H4 (cell line): ENCODE results near the gene TTN. TPM values are rescaled to one million over a fixed set of nuclear protein-coding genes. Genes with fewer than 3 reads are reported as not detected.
A peak's percentile ranks its signal among the peaks of the same experiment; 100 is the strongest.
"Not testable (repeated sequence)": the region's sequence is repeated elsewhere in the genome, so short reads cannot be mapped to it uniquely, and the experiment has no call there.

Experiments used
- DNase-seq: peaks from one replicate; pipeline ENCODE4 v3.0.0-alpha.2; 2015; ENCODE audit warnings: low spot score
- total RNA-seq: library from RNA; depleted of rRNA; stranded (reverse); fragments of >200 nt; shearing (Covaris generic); gene quantifications from 2 replicates; pipeline ENCODE4 v1.2.3, GENCODE V29; 2014

The TTN gene
- total RNA-seq, 1 experiment from 2014 or later: not detected

DNA sequence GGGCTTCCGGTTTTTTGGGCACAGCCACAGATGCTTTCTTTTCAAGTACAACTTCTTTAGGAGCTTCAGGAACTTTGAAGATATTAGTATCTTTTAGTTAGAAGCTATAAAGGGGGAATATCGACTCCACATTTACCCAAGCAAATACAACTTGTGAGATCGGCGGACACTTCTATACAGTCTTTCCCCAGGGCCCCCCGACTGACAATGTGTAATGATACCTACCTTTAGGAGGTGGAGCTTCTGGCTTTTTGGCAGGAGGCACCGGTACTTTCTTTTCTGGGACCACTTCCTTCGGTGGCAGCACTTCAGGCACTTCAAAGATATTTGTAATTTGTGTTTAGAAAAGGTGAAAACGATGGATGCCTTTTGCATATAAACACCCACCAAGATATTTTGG lies 148.7 kb downstream of the TTN start:
- not testable (repeated sequence) for DNase-seq

DNA sequence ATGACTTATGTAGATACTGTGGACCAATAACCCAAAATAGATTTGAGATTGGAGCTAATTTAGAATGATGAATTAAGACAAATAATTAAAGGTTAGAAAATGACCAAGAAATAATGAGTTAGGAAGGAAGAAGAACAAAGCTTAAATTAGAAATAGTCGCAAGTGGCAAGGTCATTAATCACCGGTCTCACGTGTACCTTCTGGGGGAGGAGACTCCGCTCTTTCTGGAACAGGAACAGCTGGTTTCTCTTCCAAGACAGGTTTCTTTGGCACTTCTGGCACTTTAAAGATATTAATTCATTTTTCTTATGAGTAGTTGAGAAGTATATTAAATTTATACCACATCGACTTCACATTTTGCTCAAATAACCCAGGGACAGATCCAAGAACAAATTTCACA lies 156.7 kb downstream of the TTN start:
- DNase-seq: no peak

DNA sequence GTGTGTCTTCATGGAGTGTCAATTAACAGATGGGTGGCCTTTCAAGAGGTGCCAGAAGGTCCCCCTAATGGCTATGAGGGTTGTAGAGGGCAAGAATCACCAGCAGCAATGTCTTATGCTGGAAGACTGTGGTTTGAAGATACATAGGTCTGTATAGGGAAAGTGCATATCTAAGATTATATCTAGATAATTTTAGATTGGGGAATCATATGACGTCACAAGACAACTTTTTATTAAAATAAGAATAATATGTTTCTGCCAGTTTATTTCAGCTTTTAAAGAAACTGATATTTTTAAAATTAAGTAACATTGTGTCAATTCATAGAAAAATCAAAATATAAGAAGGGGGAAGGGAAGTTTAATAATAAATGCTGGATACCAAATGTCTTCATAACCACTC lies 162.3 kb downstream of the TTN start:
- DNase-seq: no peak

DNA sequence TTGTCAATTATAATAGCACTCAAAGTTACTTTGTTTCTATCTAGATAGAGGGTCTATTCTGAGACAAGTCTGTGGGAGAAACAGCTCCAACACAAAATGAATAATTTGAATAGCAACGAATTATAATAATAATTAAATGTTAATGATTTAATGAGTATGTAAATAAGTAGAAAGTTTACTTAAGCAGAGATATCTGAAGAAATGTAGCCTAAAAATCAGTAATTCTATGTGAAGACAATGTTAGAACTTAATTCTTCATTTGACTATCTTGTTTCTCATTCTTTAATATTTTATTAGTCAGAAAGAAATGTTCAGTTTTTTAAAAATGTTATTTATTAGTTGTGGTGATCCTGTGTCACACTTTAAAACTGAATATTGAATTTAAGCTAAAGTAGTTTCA lies 165.7 kb downstream of the TTN start:
- DNase-seq: no peak

- no peak for DNase-seq
These were observed 171.3 kb downstream of the TTN start for GRCh38 chr2:178635897-178636296.

DNA sequence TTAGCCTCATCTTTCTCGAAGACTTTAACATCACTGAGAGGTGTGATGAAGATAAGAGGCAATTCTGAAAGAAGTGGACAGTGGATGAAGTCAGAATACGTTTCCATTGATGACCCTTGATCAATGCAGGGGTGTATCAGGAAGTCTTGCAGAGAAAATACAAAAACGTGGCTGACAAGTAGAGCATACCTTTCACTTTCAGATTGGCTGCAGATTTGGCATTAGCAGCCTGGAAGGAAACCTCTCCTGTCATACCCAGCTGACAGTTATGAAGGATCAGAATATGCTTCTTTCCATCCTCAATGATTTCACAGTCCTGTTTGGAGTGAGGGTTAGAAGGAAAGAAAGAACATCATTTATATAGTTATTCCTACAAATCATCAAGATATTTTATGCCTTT lies 174.5 kb downstream of the TTN start:
- DNase-seq: no peak

DNA sequence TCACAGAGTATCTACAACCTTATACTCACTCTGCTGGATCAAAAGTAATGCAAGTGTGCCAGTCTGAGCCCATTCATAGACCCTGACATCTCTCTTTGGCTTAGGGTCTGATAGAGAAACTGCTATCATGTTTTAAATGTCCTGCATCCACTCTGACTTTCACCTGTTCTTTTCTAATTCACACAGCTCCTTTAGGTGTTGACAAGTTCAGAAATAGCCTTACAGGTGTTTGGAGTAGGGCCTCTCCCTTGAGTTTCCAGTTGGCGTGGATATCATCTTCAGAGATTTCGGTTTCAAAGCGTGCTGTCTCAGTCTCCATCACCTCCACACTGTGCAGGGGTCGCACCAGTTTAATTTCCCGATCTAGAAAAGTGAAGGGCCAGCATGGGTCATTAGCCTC lies 176.6 kb downstream of the TTN start:
- DNase-seq: no peak

DNA sequence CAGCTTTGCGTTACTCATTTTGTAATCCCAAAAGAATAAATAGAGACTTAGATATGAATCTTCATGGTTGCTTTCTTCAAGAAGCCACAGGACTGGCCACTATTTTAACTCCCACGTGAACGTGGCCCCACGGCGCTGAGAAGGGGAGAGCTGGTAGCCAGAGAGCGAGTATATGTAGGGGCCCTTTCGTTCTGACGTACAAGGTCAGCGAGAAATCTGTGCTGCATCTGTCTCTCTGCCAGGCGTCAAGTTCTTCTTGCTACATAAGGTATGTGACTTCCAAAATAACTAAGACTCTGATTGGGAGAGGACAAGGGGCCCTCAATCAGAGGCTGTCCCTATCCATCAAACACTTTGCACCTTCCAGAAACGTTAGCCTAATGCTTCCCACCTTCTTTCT lies 177.8 kb downstream of the TTN start:
- no peak for DNase-seq

DNA sequence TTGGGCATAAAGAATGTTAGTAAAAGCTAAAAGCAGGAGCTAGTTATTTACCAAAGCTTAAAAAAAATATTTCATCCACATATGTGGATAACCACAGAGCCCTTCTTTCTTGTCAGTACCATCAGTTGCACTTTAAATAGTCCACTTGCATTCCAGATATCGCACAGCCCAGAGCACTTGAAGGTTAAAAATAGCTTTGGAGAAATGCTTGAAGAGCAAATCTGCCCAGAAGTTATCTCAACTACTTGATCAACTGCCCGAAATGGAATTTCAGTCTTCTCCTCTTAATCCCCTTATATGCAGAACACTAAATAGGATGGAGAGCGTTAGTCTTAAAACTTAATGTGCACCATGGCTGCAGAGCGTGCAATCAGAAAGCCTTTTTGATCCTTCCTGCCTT lies 178.6 kb downstream of the TTN start:
- DNase-seq: no peak

DNA sequence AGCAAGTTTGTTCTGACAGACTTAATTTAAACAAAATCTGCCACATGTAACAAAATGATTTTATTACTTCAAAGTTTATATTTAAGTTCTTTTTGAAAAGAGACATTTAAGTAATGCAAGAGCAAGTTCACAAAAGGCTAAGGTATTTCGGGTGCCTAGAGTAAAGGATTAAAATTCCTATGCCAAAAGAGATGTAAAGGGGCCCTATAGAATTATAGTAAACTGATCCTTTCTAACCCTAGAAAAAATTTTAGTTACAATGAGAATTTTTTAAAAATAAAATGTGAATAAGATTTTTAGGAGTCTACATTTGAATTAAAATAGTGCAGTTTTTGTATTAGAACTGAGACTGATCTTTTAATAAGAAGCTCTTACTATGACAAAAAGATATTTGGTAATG lies 179.8 kb downstream of the TTN start:
- no peak for DNase-seq

DNA sequence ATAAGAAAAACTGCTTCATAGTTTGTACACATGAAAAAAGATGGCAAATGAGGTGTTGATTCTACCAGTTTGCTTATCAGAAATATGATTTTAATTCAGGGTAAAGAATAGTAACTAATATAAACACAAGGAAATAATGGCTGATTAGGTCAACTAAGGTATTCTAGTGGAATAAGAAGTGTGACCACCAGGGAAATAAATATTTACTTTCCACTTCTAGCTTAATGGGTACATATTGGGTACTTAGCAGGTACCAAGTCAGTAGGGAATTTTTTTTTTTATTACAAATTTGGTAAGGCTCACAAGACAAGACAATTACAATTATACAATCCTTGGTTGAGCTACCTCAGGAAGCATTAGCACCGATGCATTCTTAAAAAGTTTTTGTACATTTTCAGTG lies 191.3 kb downstream of the TTN start:
- no peak for DNase-seq

DNA sequence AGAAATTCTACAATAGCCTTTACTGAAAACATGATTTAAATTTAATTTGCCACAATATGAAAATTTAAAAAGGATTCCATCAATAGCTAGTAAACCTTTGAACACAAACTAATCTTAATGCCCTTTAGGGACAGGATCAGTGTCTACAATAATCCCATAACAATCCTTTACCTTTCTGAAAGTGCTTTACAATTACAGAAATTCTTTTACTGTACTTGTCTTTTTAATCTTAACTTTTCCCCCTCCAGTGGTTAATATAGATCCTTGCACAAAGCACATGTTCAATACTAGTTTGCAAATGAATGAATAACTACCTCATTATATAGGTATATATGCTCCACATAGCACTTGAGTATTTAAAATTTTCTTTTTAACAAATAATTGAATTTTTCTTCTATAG lies 204.3 kb downstream of the TTN start:
- no peak for DNase-seq

DNA sequence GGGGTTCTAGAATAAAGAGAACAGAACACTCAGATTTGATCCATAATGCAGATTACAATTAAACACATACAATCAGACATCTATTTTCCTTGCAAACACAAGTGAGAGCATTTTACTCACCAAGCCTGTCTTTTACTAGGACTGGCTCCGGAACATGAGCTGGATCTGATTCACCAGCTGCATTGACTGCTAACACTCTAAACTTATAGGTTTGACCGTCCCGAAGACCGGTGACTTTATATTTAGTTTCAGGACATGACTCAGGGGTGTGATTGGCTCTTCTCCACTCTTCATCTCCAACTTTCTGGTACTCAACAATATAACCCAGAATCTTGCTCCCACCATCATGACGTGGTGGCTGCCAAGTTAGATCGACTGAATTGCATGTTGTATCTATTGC lies 214.6 kb downstream of the TTN start:
- no peak for DNase-seq

DNA sequence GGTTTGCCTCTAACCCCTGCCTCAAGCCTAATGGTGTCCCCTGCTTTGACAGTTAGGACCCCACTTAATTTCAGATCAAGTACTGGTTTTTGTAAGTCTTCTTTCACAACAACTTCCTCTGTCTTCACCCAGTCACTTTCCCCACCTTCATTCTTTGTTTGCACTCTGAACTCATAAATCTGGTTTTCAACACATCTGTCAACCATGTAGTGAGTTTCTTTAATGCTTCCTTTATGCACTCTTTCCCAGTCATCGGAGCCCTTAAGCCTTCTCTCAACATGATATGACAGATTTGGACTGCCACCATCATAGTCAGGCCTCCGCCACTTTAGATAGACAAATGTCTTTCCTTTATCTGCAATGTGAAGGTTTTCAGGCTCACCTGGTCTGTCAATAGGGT lies 217.9 kb downstream of the TTN start:
- DNase-seq: no peak

GRCh38 chr2:178584666-178585065 lies 222.6 kb downstream of the TTN start:
- no peak for DNase-seq

DNA sequence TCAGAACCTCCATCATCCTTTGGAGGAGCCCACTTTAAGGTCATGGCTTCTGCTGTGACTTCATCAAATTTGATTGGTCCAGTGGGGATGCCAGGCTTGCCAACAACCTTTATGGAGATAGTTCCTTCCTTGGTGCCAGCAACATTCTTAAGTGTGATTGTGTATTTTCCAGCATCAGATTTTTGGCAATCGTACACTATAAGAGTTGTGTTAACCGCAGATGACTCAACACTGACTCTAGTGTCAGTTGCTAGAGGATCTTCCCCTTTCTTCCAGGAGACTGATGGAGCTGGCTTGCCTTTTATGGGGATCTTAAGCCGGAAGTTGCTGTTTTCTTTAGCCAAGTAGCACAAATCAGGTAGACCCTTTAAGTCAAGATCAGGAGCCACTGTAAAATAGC lies 228.2 kb downstream of the TTN start:
- peak; percentile 24 for DNase-seq

DNA sequence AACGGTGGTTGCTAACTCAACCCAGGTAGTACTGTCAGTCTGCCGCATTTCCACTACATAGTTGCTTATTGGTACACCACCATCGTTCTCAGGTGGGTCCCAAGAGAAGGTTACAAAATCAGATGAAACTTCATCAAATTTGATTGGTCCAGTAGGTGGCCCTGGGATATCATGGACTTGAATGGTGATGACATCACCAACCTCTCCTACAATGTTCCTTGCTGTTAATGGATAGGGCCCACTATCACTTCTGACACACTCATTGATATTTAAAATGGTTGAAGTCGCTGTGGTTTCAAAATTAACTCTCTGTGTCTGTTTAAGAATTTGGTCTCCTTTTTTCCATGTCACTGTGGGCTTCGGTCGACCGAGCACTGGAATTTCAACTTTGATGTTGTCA lies 232.4 kb downstream of the TTN start:
- no peak for DNase-seq

DNA sequence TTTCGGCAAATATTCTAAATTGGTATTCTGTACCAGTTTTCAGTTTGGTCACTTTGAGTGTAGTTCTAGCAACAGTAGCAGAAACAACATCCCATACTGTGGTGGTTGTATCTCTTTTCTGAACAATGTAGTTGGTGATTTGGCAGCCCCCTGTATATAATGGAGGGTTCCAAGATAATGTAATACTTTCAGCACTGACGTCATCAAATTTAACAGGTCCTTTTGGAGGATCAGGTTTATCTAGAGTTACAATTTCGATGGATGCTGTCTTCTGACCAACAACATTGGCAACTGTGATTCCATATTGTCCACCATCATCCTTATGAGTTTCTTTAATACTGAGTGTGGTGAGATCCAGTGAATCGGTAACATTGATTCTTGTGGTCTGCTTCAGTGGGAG lies 239.0 kb downstream of the TTN start:
- DNase-seq: no peak

DNA sequence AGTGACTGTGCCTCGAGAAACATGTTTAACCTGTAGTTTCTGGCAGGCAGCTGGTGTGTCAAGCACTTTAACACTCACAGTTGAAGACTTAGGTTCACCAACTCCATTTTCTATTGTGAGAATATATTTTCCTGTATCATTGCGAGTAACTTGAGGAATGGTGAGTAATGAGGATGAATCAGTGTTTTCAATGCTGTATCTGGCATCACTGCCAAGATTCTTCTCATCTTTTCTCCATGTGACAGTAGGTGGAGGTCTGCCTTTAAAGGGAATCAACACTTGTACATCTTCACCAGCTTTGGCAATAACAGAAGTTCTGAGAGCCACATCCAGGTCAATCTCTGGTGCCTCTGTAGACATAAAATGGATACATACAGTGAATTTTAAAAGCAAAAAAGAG lies 254.2 kb downstream of the TTN start:
- DNase-seq: no peak

GRCh38 chr2:178550352-178550751 lies 256.9 kb downstream of the TTN start:
- DNase-seq: no peak

DNA sequence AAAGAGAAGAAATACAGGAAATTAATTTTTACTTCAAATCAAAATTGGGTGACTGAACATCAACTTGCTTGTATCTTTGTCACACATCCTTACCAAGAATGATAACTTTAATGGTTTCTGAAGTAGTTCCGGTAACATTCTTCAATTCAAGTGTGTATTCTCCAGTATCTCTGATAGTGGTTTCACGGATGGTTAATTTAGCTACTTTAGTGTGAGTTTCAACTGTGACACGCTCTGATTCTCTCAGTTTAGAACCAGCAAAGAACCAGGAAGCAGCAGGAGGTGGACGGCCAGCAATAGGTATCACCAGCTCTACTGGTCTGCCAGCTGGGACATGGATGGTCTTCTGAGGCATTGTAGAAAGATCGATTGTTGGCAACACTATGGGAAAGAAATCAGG lies 264.7 kb downstream of the TTN start:
- no peak for DNase-seq

DNA sequence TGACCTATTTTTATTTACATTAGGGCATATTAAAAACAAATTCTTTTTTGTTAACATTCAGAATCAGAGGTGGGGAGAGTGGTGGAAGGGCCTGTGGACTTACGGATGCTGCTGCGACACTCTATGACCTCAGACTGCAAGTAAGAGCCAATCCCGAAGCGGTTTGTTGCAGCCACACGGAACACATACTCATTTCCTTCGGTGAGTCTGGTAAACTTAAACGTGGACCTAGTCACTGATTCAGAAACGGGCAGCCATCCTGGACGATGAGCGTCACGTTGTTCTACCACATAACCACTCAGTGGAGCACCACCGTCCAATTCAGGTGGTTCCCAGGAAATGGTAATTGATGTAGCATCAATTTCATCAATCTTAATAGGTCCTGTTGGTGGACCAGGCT lies 265.1 kb downstream of the TTN start:
- no peak for DNase-seq

DNA sequence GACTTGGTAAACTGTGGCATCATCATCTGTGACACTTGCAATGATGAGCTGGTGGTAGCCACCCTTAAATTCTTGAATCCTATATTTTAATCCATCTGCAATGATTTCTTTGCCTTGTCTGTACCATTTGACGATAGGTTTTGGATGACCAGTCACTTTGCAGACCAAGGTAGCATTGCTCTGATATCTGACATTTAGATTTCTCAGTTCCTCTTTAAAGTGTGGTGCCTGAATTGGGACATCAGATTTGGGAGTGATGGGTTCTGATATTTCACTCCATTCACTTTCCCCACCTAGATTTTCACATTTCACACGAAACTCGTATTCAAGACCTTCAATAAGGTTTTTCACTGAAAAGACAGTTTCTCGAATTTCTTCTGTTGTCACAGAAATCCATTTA lies 271.2 kb downstream of the TTN start:
- no peak for DNase-seq

DNA sequence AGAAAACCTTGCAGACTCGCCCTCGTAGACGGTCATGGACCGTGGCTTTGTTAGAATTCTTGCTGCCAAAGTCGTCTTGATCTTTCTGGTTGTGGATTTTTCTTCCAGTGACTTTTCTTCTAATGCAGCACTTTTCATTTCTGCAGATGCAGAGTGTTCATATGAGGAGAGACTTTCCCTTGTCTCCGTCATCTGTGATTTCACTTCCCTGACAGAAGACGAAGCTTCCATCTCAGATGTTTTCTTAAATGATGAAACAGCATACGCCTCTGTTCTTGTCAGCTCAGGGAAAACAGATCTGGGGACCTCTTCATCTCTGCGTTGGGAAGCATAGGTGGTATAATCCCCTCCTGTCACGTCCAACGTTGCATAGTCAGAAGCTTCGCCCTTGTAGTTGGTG lies 276.1 kb downstream of the TTN start:
- no peak for DNase-seq

GRCh38 chr2:178530625-178531142 lies 276.5 kb downstream of the TTN start:
- DNase-seq: no peak
